ENCODE data around the gene GOPC.

The GOPC gene

GRCh38 chr6:117513778-117514365 lies 88.4 kb downstream of the GOPC start:
- no peak for DNase-seq

- no peak for DNase-seq
Measured at GRCh38 chr6:117512987-117513573, 89.2 kb downstream of the GOPC start.

GRCh38 chr6:117512056-117512828 lies 90.1 kb downstream of the GOPC start:
- DNase-seq: no peak
